ENCODE measurements around the gene IQSEC1. TPM values are rescaled to one million over a fixed set of nuclear protein-coding genes. Genes with fewer than 3 reads are reported as not detected.

IQSEC1 gene
- total RNA-seq, 4 donors from 2014 or later, result 24.0 to 43.0 (median 31.8) TPM

GRCh38 chr3:12903881-12904280 lies 169.3 kb downstream of the IQSEC1 start:
- in situ Hi-C loops (cut with MboI; ENCODE audit: low pct_ligation_motif_present in 1 of 4, low pct_unique_long_range_greater_than_20kb in 1 of 4, low sequenced_read_pairs in 3 of 4) (no loop called here), intact Hi-C loops (cut with DNase I; ENCODE audit: low total_unique reads) (no loop called here)
- WGBS, 2 donors (ENCODE audit: low coverage in 1 of 2), result 93% methylated on average over 6 of the region's 7 CpGs; no CpG with 5 or more reads in 1 of the 2 donors
- Histone ChIP-seq H3K4me3 (no peak overlapping the region), H3K27ac (no peak overlapping the region), H3K36me3 (peaks cover 0 to 18% (median 2%) of the 10 kb centered on the region in 4 donors), H3K27me3 (no peaks in the 10 kb centered on the region), H3K4me1 (no peaks in the 10 kb centered on the region), H3K9me3 (no peaks in the 10 kb centered on the region)
- no peak for TF ChIP-seq POLR2AphosphoS5 (IDR thresholded peaks at IDR 0.05)
- TF ChIP-seq, protein P1, sequence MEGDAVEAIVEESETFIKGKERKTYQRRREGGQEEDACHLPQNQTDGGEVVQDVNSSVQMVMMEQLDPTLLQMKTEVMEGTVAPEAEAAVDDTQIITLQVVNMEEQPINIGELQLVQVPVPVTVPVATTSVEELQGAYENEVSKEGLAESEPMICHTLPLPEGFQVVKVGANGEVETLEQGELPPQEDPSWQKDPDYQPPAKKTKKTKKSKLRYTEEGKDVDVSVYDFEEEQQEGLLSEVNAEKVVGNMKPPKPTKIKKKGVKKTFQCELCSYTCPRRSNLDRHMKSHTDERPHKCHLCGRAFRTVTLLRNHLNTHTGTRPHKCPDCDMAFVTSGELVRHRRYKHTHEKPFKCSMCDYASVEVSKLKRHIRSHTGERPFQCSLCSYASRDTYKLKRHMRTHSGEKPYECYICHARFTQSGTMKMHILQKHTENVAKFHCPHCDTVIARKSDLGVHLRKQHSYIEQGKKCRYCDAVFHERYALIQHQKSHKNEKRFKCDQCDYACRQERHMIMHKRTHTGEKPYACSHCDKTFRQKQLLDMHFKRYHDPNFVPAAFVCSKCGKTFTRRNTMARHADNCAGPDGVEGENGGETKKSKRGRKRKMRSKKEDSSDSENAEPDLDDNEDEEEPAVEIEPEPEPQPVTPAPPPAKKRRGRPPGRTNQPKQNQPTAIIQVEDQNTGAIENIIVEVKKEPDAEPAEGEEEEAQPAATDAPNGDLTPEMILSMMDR (IDR thresholded peaks at IDR 0.05), result no peak
- no peak for TF ChIP-seq POLR2A (IDR thresholded peaks at IDR 0.05)
- no peak for TF ChIP-seq EP300 (IDR thresholded peaks at IDR 0.05; ENCODE audit: low read depth)
- no peak for DNase-seq

DNA sequence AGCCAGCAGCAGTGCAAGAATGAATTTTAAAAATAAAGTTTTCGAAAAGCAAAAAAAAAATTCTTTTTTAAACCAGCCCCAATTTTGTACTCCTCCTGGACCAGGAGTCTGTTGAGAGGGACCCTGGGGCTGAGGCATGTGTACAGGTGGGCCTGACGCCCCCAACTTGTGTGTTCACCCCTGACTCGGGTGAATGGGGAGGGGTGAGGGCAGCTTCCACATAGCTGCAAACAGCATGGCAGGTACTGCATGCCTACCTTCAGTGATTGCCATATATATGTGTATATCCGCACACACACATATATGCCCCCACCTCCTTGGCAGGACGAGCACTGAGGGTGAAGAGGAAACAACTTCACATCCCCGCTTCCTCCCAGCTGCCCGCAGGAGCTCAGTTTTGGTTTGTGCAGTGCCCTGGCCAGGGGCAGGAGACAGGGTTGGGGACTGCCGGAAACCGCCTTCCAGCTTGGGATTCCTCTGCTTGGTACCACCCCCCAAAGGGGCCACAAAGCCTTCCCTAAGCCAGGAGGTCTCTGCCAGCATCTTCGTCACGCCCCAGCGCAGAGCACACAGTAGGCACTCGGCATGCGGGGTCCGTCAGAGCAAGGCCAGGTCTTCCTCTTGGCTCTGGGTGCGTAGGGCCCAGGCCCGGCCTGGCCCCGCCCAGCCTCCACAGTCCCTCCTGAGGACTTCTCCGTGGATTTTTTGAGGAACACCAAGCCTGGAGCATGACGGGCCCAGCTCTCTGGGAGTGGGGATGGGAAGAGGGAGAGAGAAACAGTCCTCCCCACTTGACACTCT lies 170.0 kb downstream of the IQSEC1 start:
- H3K27ac ChIP-seq, result no peak overlapping the region
- H3K36me3 ChIP-seq, result peaks cover 0 to 12% (median 2%) of the 10 kb centered on the region in 4 donors
- H3K27me3 ChIP-seq, result no peaks in the 10 kb centered on the region
- H3K4me3 ChIP-seq, result no peak overlapping the region
- in situ Hi-C loops (cut with MboI; ENCODE audit: low pct_ligation_motif_present in 1 of 4, low pct_unique_long_range_greater_than_20kb in 1 of 4, low sequenced_read_pairs in 3 of 4) (no loop called here), intact Hi-C loops (cut with DNase I; ENCODE audit: low total_unique reads) (no loop called here)
- DNase-seq, result no peak
- H3K4me1 ChIP-seq, result no peaks in the 10 kb centered on the region
- 68 to 85% methylated on average over 3 to 20 of the region's 20 CpGs for WGBS, 2 donors (ENCODE audit: low coverage in 1 of 2)
- TF ChIP-seq EP300 (IDR thresholded peaks at IDR 0.05; ENCODE audit: low read depth), result no peak
- no peak for TF ChIP-seq POLR2A (IDR thresholded peaks at IDR 0.05)
- TF ChIP-seq, protein P1 (IDR thresholded peaks at IDR 0.05), result no peak
- no peak for TF ChIP-seq POLR2AphosphoS5 (IDR thresholded peaks at IDR 0.05)
- no peaks in the 10 kb centered on the region for H3K9me3 ChIP-seq

- no peak overlapping the region for H3K4me3 ChIP-seq
- intact Hi-C loops (cut with DNase I; ENCODE audit: low total_unique reads) (no loop called here), in situ Hi-C loops (cut with MboI; ENCODE audit: low pct_ligation_motif_present in 1 of 4, low pct_unique_long_range_greater_than_20kb in 1 of 4, low sequenced_read_pairs in 3 of 4) (no loop called here)
- H3K9me3 ChIP-seq, result no peaks in the 10 kb centered on the region
- H3K4me1 ChIP-seq, result no peaks in the 10 kb centered on the region
- H3K36me3 ChIP-seq, result peaks cover 0 to 9% (median 2%) of the 10 kb centered on the region in 4 donors
- no peak for DNase-seq
- H3K27me3 ChIP-seq, result no peaks in the 10 kb centered on the region
- WGBS, 2 donors (ENCODE audit: low coverage in 1 of 2), result 86 to 94% methylated on average over 9 to 24 of the region's 24 CpGs
- no peak for TF ChIP-seq EP300 (IDR thresholded peaks at IDR 0.05; ENCODE audit: low read depth)
- TF ChIP-seq POLR2A (IDR thresholded peaks at IDR 0.05), result no peak
- TF ChIP-seq, protein P1 (IDR thresholded peaks at IDR 0.05), result no peak
- TF ChIP-seq POLR2AphosphoS5 (IDR thresholded peaks at IDR 0.05), result no peak
- no peak overlapping the region for H3K27ac ChIP-seq
Measured at GRCh38 chr3:12902181-12902999, 170.8 kb downstream of the IQSEC1 start.

GRCh38 chr3:12901623-12902045 lies 171.6 kb downstream of the IQSEC1 start:
- Histone ChIP-seq H3K36me3 (peaks cover 0 to 9% (median 2%) of the 10 kb centered on the region in 4 donors), H3K27ac (no peak overlapping the region), H3K4me3 (no peak overlapping the region), H3K4me1 (no peaks in the 10 kb centered on the region), H3K9me3 (no peaks in the 10 kb centered on the region), H3K27me3 (no peaks in the 10 kb centered on the region)
- 80 to 81% methylated on average over 1 to 6 of the region's 6 CpGs for WGBS, 2 donors (ENCODE audit: low coverage in 1 of 2)
- DNase-seq, result no peak
- no peak for TF ChIP-seq POLR2A (IDR thresholded peaks at IDR 0.05)
- TF ChIP-seq EP300 (IDR thresholded peaks at IDR 0.05; ENCODE audit: low read depth), result no peak
- TF ChIP-seq, protein P1 (IDR thresholded peaks at IDR 0.05), result no peak
- no peak for TF ChIP-seq POLR2AphosphoS5 (IDR thresholded peaks at IDR 0.05)
- intact Hi-C loops (cut with DNase I; ENCODE audit: low total_unique reads) (no loop called here), in situ Hi-C loops (cut with MboI; ENCODE audit: low pct_ligation_motif_present in 1 of 4, low pct_unique_long_range_greater_than_20kb in 1 of 4, low sequenced_read_pairs in 3 of 4) (no loop called here)

Data from transverse colon (tissue), 4 donors.